ENCODE measurements around the gene PGPEP1. TPM values are rescaled to one million over a fixed set of nuclear protein-coding genes. Genes with fewer than 3 reads are reported as not detected.

PGPEP1 gene
- total RNA-seq, 2 donors from 2014 or later: 7.7 to 9.0 TPM

DNA sequence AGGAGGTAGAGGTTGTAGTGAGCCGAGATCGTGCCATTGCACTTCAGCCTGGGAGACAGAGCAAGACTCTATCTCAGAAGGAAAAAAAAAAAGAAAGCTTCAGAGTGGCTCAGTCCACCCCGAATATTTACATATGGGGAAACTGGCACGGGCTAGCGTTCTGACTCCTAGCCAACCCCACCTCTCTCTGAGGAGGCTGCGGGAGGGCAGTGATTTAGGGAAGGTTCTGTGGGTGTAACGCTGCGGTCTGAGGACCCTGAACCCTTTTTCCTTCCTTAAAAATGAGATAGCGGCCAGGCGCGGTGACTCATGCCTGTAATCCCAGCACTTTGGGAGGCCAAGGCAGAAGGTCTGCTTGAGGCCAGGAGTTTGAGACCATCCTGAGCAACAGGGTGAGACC, 52.0 kb downstream of the PGPEP1 start:
- TF ChIP-seq CTCF (conservative IDR thresholded peaks at IDR 0.05): no peak
- Mint-ChIP-seq H3K9me3 (no peaks in the 10 kb centered on the region), H3K36me3 (ENCODE audit: low read depth) (no peaks in the 10 kb centered on the region), H3K4me3 (no peak overlapping the region), H3K27ac (no peak overlapping the region), H3K4me1 (no peaks in the 10 kb centered on the region), H3K27me3 (ENCODE audit: insufficient read depth) (peaks cover 33% of the 10 kb centered on the region)
- no peaks in the 10 kb centered on the region for H3K9me3 ChIP-seq (ENCODE audit: control insufficient read depth, low read length)
- 90 to 91% methylated on average over 11 of the region's 11 CpGs for WGBS, 2 experiments (ENCODE audit: insufficient coverage in 1 of 2, insufficient read length in 1 of 2)
- H3K4me3 ChIP-seq (ENCODE audit: low read length): no peak overlapping the region
- no peak overlapping the region for H3K9ac ChIP-seq (ENCODE audit: extremely low read depth, low read length, poor library complexity, severe bottlenecking)
- H3K36me3 ChIP-seq (ENCODE audit: control insufficient read depth, insufficient read depth, low read length): no peaks in the 10 kb centered on the region
- DNase-seq: no peak
- H3K27ac ChIP-seq (ENCODE audit: low read depth, low read length): no peak overlapping the region
- H3K27me3 ChIP-seq (ENCODE audit: control insufficient read depth, insufficient read depth, low read length, poor library complexity, severe bottlenecking): peaks cover 16% of the 10 kb centered on the region
- H3K4me1 ChIP-seq (ENCODE audit: control insufficient read depth, insufficient read depth, low read length): no peaks in the 10 kb centered on the region

GRCh38 chr19:18392926-18393325, 52.5 kb downstream of the PGPEP1 start:
- H3K9me3 Mint-ChIP-seq: no peaks in the 10 kb centered on the region
- no peak for TF ChIP-seq CTCF (conservative IDR thresholded peaks at IDR 0.05)
- 97 to 100% methylated on average over 4 to 5 of the region's 5 CpGs for WGBS, 2 experiments (ENCODE audit: insufficient coverage in 1 of 2, insufficient read length in 1 of 2)
- no peaks in the 10 kb centered on the region for H3K4me1 ChIP-seq (ENCODE audit: control insufficient read depth, insufficient read depth, low read length)
- no peak overlapping the region for H3K4me3 ChIP-seq (ENCODE audit: low read length)
- no peaks in the 10 kb centered on the region for H3K4me1 Mint-ChIP-seq
- no peak for DNase-seq
- H3K27ac ChIP-seq (ENCODE audit: low read depth, low read length): no peak overlapping the region
- no peaks in the 10 kb centered on the region for H3K36me3 ChIP-seq (ENCODE audit: control insufficient read depth, insufficient read depth, low read length)
- peaks cover 11% of the 10 kb centered on the region for H3K27me3 ChIP-seq (ENCODE audit: control insufficient read depth, insufficient read depth, low read length, poor library complexity, severe bottlenecking)
- H3K36me3 Mint-ChIP-seq (ENCODE audit: low read depth): no peaks in the 10 kb centered on the region
- peaks cover 32% of the 10 kb centered on the region for H3K27me3 Mint-ChIP-seq (ENCODE audit: insufficient read depth)
- no peak overlapping the region for H3K9ac ChIP-seq (ENCODE audit: extremely low read depth, low read length, poor library complexity, severe bottlenecking)
- no peaks in the 10 kb centered on the region for H3K9me3 ChIP-seq (ENCODE audit: control insufficient read depth, low read length)
- no peak overlapping the region for H3K4me3 Mint-ChIP-seq
- H3K27ac Mint-ChIP-seq: no peak overlapping the region

DNA sequence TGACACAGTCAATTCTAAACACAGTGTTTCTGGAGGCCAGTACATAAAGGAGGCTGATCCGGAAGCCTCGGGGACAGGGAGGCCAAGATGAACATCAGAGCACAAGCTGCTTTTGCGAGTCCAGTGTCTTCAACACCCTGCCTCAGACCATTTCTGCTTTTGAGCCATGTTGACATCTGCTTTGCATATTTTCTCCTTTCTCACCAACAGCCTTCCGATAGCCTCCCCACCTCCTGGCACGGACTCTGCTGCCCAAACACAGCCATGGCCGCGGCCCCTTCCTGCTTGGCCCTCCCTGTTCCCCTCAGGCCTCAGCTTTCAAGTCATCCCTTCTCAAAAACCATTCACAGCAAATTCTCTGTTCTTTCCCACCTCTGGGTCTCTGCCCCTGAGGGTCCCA, 53.4 kb downstream of the PGPEP1 start:
- no peak overlapping the region for H3K4me3 ChIP-seq (ENCODE audit: low read length)
- DNase-seq: no peak
- H3K9ac ChIP-seq (ENCODE audit: extremely low read depth, low read length, poor library complexity, severe bottlenecking): no peak overlapping the region
- no peaks in the 10 kb centered on the region for H3K36me3 ChIP-seq (ENCODE audit: control insufficient read depth, insufficient read depth, low read length)
- Mint-ChIP-seq H3K27ac (no peak overlapping the region), H3K4me3 (no peak overlapping the region), H3K36me3 (ENCODE audit: low read depth) (no peaks in the 10 kb centered on the region), H3K4me1 (no peaks in the 10 kb centered on the region), H3K9me3 (no peaks in the 10 kb centered on the region), H3K27me3 (ENCODE audit: insufficient read depth) (peaks cover 29% of the 10 kb centered on the region)
- H3K27me3 ChIP-seq (ENCODE audit: control insufficient read depth, insufficient read depth, low read length, poor library complexity, severe bottlenecking): peaks cover 4% of the 10 kb centered on the region
- TF ChIP-seq CTCF (conservative IDR thresholded peaks at IDR 0.05): no peak
- no peaks in the 10 kb centered on the region for H3K4me1 ChIP-seq (ENCODE audit: control insufficient read depth, insufficient read depth, low read length)
- H3K27ac ChIP-seq (ENCODE audit: low read depth, low read length): no peak overlapping the region
- no peaks in the 10 kb centered on the region for H3K9me3 ChIP-seq (ENCODE audit: control insufficient read depth, low read length)
- 92 to 93% methylated on average over 7 of the region's 7 CpGs for WGBS, 2 experiments (ENCODE audit: insufficient coverage in 1 of 2, insufficient read length in 1 of 2)

Data from endodermal cell (in vitro differentiated cells).